ENCODE results near the gene MZB1. TPM values are rescaled to one million over a fixed set of nuclear protein-coding genes. Genes with fewer than 3 reads are reported as not detected.

Gene MZB1
- polyA plus RNA-seq, 1 donor from 2014 or later = not detected

- peaks cover 11% of the 10 kb centered on the region for H3K36me3 ChIP-seq (ENCODE audit: insufficient read depth, low read length)
These were observed 18.0 kb downstream of the MZB1 start for GRCh38 chr5:139371482-139372435.

DNA sequence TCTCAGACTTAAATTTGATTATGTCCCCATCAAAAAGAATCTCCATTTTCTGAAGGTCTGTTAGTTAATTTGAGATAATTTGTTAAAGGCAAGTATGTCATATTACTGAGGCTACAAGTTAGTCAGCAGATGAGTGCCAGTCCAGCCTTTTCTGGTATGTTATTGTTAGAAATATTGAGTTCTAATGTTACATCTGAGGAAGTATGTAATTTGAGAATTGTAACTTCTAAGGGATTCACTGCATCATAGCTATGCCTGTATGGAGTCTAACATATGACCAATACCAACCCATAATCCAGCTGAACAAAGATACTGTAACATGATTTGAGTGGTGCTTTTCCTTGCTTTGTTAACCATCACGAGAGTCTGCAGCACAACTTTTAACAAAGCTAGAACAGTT, 20.5 kb downstream of the MZB1 start:
- Histone ChIP-seq H3K9me3 (ENCODE audit: low read length) (no peaks in the 10 kb centered on the region), H2AFZ (ENCODE audit: low read depth, low read length) (no peak overlapping the region), H3K27ac (ENCODE audit: low read length) (no peak overlapping the region), H3K4me2 (ENCODE audit: low read length) (no peak overlapping the region), H3F3A (ENCODE audit: insufficient read depth, low read length, poor library complexity, severe bottlenecking) (no peaks in the 10 kb centered on the region), H3K79me2 (replicated peaks; ENCODE audit: insufficient read depth, low read length) (no peaks in the 10 kb centered on the region), H3K4me3 (ENCODE audit: low read length) (no peak overlapping the region), H3K9me2 (ENCODE audit: insufficient read depth, low read length) (no peaks in the 10 kb centered on the region), H3K36me3 (ENCODE audit: insufficient read depth, low read length) (peaks cover 16% of the 10 kb centered on the region), H3K27me3 (ENCODE audit: insufficient read depth, low read depth, low read length) (no peaks in the 10 kb centered on the region), H4K20me1 (ENCODE audit: insufficient read depth) (no peaks in the 10 kb centered on the region), H3K9ac (ENCODE audit: low read length) (no peak overlapping the region)
- TF ChIP-seq EP300 (conservative IDR thresholded peaks at IDR 0.05; ENCODE audit: poor library complexity, severe bottlenecking) (no peak), MXI1 (conservative IDR thresholded peaks at IDR 0.05; ENCODE audit: poor library complexity, severe bottlenecking) (no peak), TAF1 (IDR thresholded peaks at IDR 0.05; ENCODE audit: low read depth) (no peak), RAD21 (conservative IDR thresholded peaks at IDR 0.05) (no peak), EZH2 (IDR thresholded peaks at IDR 0.05; ENCODE audit: borderline replicate concordance, insufficient read depth, low read length, poor library complexity, severe bottlenecking) (no peak), CTCF (IDR thresholded peaks at IDR 0.05; ENCODE audit: poor library complexity, severe bottlenecking) (no peak), SMC3 (conservative IDR thresholded peaks at IDR 0.05; ENCODE audit: poor library complexity) (no peak)

More at GRCh38 chr5:139371482-139372435, 18.0 kb downstream of the MZB1 start:
- Histone ChIP-seq H3K9me2 (ENCODE audit: insufficient read depth, low read length) (no peaks in the 10 kb centered on the region), H3K79me2 (replicated peaks; ENCODE audit: insufficient read depth, low read length) (no peaks in the 10 kb centered on the region), H3K9ac (ENCODE audit: low read length) (no peak overlapping the region), H3F3A (ENCODE audit: insufficient read depth, low read length, poor library complexity, severe bottlenecking) (no peaks in the 10 kb centered on the region), H4K20me1 (ENCODE audit: insufficient read depth) (no peaks in the 10 kb centered on the region), H3K4me2 (ENCODE audit: low read length) (no peak overlapping the region), H3K4me3 (ENCODE audit: low read length) (no peak overlapping the region), H2AFZ (ENCODE audit: low read depth, low read length) (no peak overlapping the region), H3K27ac (ENCODE audit: low read length) (no peak overlapping the region), H3K9me3 (ENCODE audit: low read length) (no peaks in the 10 kb centered on the region), H3K27me3 (ENCODE audit: insufficient read depth, low read depth, low read length) (no peaks in the 10 kb centered on the region)
- no peak for TF ChIP-seq RAD21 (conservative IDR thresholded peaks at IDR 0.05)
- TF ChIP-seq POLR2AphosphoS5 (IDR thresholded peaks at IDR 0.05) = no peak
- no peak for TF ChIP-seq CTCF (IDR thresholded peaks at IDR 0.05; ENCODE audit: poor library complexity, severe bottlenecking)
- TF ChIP-seq SMC3 (conservative IDR thresholded peaks at IDR 0.05; ENCODE audit: poor library complexity) = no peak
- TF ChIP-seq, protein P1, sequence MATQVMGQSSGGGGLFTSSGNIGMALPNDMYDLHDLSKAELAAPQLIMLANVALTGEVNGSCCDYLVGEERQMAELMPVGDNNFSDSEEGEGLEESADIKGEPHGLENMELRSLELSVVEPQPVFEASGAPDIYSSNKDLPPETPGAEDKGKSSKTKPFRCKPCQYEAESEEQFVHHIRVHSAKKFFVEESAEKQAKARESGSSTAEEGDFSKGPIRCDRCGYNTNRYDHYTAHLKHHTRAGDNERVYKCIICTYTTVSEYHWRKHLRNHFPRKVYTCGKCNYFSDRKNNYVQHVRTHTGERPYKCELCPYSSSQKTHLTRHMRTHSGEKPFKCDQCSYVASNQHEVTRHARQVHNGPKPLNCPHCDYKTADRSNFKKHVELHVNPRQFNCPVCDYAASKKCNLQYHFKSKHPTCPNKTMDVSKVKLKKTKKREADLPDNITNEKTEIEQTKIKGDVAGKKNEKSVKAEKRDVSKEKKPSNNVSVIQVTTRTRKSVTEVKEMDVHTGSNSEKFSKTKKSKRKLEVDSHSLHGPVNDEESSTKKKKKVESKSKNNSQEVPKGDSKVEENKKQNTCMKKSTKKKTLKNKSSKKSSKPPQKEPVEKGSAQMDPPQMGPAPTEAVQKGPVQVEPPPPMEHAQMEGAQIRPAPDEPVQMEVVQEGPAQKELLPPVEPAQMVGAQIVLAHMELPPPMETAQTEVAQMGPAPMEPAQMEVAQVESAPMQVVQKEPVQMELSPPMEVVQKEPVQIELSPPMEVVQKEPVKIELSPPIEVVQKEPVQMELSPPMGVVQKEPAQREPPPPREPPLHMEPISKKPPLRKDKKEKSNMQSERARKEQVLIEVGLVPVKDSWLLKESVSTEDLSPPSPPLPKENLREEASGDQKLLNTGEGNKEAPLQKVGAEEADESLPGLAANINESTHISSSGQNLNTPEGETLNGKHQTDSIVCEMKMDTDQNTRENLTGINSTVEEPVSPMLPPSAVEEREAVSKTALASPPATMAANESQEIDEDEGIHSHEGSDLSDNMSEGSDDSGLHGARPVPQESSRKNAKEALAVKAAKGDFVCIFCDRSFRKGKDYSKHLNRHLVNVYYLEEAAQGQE (IDR thresholded peaks at IDR 0.05; ENCODE audit: borderline replicate concordance) = no peak
- no peak for TF ChIP-seq EP300 (conservative IDR thresholded peaks at IDR 0.05; ENCODE audit: poor library complexity, severe bottlenecking)
- TF ChIP-seq TAF1 (IDR thresholded peaks at IDR 0.05; ENCODE audit: low read depth) = no peak
- no peak for TF ChIP-seq MXI1 (conservative IDR thresholded peaks at IDR 0.05; ENCODE audit: poor library complexity, severe bottlenecking)
- no peak for TF ChIP-seq EZH2 (IDR thresholded peaks at IDR 0.05; ENCODE audit: borderline replicate concordance, insufficient read depth, low read length, poor library complexity, severe bottlenecking)

Measured in neural cell (in vitro differentiated cells).